BLaER1 (cell line): ENCODE results near the gene DOCK4.

Source experiments
- H3K27ac ChIP-seq: shearing (Covaris generic); formaldehyde crosslinking; 2 replicates; pipeline ENCODE4 v1.8.1; 2022
- H3K27me3 ChIP-seq: shearing (Covaris generic); formaldehyde crosslinking; 2 replicates; pipeline ENCODE4 v1.8.1; 2022
- H3K36me3 ChIP-seq: shearing (Covaris generic); formaldehyde crosslinking; 2 replicates; pipeline ENCODE4 v1.8.1; 2022
- H3K4me1 ChIP-seq: shearing (Covaris generic); formaldehyde crosslinking; 2 replicates; pipeline ENCODE4 v1.8.1; 2022
- H3K4me2 ChIP-seq: shearing (Covaris generic); formaldehyde crosslinking; 2 replicates; pipeline ENCODE4 v1.8.1; 2022
- H3K4me3 ChIP-seq: shearing (Covaris generic); formaldehyde crosslinking; 2 replicates; pipeline ENCODE4 v1.8.1; 2022
- H3K9ac ChIP-seq: shearing (Covaris generic); formaldehyde crosslinking; 2 replicates; pipeline ENCODE4 v1.8.1; 2022
- H3K9me3 ChIP-seq: shearing (Covaris generic); formaldehyde crosslinking; 2 replicates; pipeline ENCODE4 v1.8.1; 2022
- H4K20me1 ChIP-seq: shearing (Covaris generic); formaldehyde crosslinking; 2 replicates; pipeline ENCODE4 v1.8.1; 2022
- Cebpa-rat ChIP-seq: shearing (Covaris generic); IDR thresholded peaks from 2 replicates; pipeline ENCODE4 v1.8.1; 2022

The DOCK4 gene

GRCh38 chr7:112005205-112005775 lies 200.9 kb downstream of the DOCK4 start:
- TF ChIP-seq Cebpa-rat: no peak
- H3K4me2 ChIP-seq: no peak overlapping the region
- H3K4me3 ChIP-seq: no peak overlapping the region
- no peak overlapping the region for H3K27ac ChIP-seq
- H3K36me3 ChIP-seq: no peaks in the 10 kb centered on the region
- no peak overlapping the region for H3K9ac ChIP-seq
- H4K20me1 ChIP-seq: no peaks in the 10 kb centered on the region
- no peaks in the 10 kb centered on the region for H3K27me3 ChIP-seq
- H3K4me1 ChIP-seq: no peaks in the 10 kb centered on the region
- no peaks in the 10 kb centered on the region for H3K9me3 ChIP-seq

GRCh38 chr7:112001091-112001826 lies 204.9 kb downstream of the DOCK4 start:
- H3K27me3 ChIP-seq: no peaks in the 10 kb centered on the region
- no peak overlapping the region for H3K9ac ChIP-seq
- no peak overlapping the region for H3K27ac ChIP-seq
- no peaks in the 10 kb centered on the region for H3K4me1 ChIP-seq
- H4K20me1 ChIP-seq: no peaks in the 10 kb centered on the region
- H3K4me2 ChIP-seq: no peak overlapping the region
- H3K36me3 ChIP-seq: no peaks in the 10 kb centered on the region
- H3K4me3 ChIP-seq: no peak overlapping the region
- H3K9me3 ChIP-seq: no peaks in the 10 kb centered on the region
- TF ChIP-seq Cebpa-rat: no peak

- Histone ChIP-seq H4K20me1 (no peaks in the 10 kb centered on the region), H3K27me3 (no peaks in the 10 kb centered on the region), H3K27ac (no peak overlapping the region), H3K36me3 (no peaks in the 10 kb centered on the region), H3K4me1 (no peaks in the 10 kb centered on the region), H3K4me2 (no peak overlapping the region), H3K9me3 (no peaks in the 10 kb centered on the region), H3K4me3 (no peak overlapping the region), H3K9ac (no peak overlapping the region)
- no peak for TF ChIP-seq Cebpa-rat
These were observed 207.9 kb downstream of the DOCK4 start for GRCh38 chr7:111998326-111998725.

- Histone ChIP-seq H3K9me3 (no peaks in the 10 kb centered on the region), H4K20me1 (no peaks in the 10 kb centered on the region), H3K4me2 (no peak overlapping the region), H3K27me3 (no peaks in the 10 kb centered on the region), H3K36me3 (no peaks in the 10 kb centered on the region), H3K27ac (no peak overlapping the region), H3K9ac (no peak overlapping the region), H3K4me1 (no peaks in the 10 kb centered on the region), H3K4me3 (no peak overlapping the region)
- TF ChIP-seq Cebpa-rat: no peak
These were observed 208.7 kb downstream of the DOCK4 start for GRCh38 chr7:111997546-111997945.

DNA sequence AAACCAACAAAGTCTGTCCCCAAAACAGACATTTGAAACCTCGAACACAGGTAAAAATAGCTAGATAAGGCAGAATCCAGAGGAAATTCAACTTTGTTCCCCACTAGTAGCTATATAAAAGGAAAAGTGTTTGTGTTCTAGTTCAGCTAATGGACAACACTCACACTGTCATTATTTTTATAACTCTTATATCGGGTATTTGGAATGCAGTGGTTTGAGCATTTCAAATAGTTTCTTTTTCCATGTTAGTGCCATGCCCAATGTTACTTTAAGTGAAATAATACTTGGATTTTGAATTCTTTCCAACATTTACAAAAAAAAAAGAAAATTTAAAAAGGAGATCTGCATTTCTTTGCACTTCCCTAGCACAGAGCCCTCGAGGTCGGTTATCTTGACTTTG lies 213.6 kb downstream of the DOCK4 start:
- Histone ChIP-seq H3K4me2 (no peak overlapping the region), H3K9ac (no peak overlapping the region), H3K9me3 (no peaks in the 10 kb centered on the region), H3K27ac (no peak overlapping the region), H3K4me1 (peaks cover 3% of the 10 kb centered on the region; the same call in 1 of the 2 replicates), H3K4me3 (no peak overlapping the region), H3K36me3 (no peaks in the 10 kb centered on the region), H4K20me1 (no peaks in the 10 kb centered on the region), H3K27me3 (no peaks in the 10 kb centered on the region)
- no peak for TF ChIP-seq Cebpa-rat

- no peak for TF ChIP-seq Cebpa-rat
- Histone ChIP-seq H4K20me1 (no peaks in the 10 kb centered on the region), H3K9me3 (no peaks in the 10 kb centered on the region), H3K27ac (no peak overlapping the region), H3K4me3 (no peak overlapping the region), H3K4me1 (peaks cover 8% of the 10 kb centered on the region; the same call in 1 of the 2 replicates), H3K4me2 (no peak overlapping the region), H3K36me3 (no peaks in the 10 kb centered on the region), H3K27me3 (no peaks in the 10 kb centered on the region), H3K9ac (no peak overlapping the region)
These were observed 215.6 kb downstream of the DOCK4 start for GRCh38 chr7:111990643-111991042.

GRCh38 chr7:111987886-111988285 lies 218.3 kb downstream of the DOCK4 start:
- peaks cover 8% of the 10 kb centered on the region; the same call in 1 of the 2 replicates for H3K4me1 ChIP-seq
- H3K27me3 ChIP-seq: no peaks in the 10 kb centered on the region
- H3K27ac ChIP-seq: no peak overlapping the region
- no peak overlapping the region for H3K4me3 ChIP-seq
- no peak overlapping the region for H3K4me2 ChIP-seq
- TF ChIP-seq Cebpa-rat: no peak
- no peaks in the 10 kb centered on the region for H3K36me3 ChIP-seq
- H3K9ac ChIP-seq: no peak overlapping the region
- no peaks in the 10 kb centered on the region for H3K9me3 ChIP-seq
- H4K20me1 ChIP-seq: no peaks in the 10 kb centered on the region

DNA sequence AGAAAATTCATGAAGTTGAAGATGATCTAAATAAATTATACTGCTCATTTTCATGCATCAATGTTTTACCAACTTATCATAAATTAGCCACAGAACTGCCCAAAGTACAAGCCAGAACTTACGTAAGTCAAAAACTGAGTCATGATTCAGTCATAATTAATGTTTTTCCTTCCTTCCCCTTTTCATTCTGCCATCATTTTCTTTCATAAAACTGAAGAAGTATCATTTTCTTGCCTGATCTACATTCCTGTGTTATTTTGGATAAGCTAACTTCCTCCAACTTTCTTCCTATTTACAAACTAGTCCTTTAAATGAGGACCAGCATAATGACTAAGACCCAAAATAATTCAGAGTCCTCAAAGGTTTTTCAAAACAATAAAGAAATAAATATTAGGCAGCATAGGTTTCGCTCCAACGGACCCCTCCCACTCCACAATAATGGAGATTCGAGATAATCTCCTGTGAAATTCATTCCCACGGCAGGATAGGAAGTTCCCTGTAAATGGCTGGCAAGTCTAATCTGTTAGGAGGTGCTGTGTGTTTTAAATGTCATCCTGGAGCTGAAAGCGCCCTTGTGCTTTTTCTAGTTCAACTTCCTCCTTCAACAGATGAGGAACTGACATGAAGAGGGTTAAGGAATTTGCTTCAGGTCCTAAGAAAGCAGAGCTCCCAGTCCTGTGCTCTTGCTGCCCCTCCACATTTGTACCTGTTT lies 218.9 kb downstream of the DOCK4 start:
- H3K4me3 ChIP-seq: no peak overlapping the region
- H3K9me3 ChIP-seq: no peaks in the 10 kb centered on the region
- 0 out of 2 replicates have a peak overlapping the region, but pooled peaks have one; percentile 4 for H3K4me2 ChIP-seq
- TF ChIP-seq Cebpa-rat: no peak
- no peaks in the 10 kb centered on the region for H3K36me3 ChIP-seq
- no peak overlapping the region for H3K9ac ChIP-seq
- H4K20me1 ChIP-seq: no peaks in the 10 kb centered on the region
- H3K4me1 ChIP-seq: peaks cover 8% of the 10 kb centered on the region; the same call in 1 of the 2 replicates
- no peaks in the 10 kb centered on the region for H3K27me3 ChIP-seq
- no peak overlapping the region for H3K27ac ChIP-seq

DNA sequence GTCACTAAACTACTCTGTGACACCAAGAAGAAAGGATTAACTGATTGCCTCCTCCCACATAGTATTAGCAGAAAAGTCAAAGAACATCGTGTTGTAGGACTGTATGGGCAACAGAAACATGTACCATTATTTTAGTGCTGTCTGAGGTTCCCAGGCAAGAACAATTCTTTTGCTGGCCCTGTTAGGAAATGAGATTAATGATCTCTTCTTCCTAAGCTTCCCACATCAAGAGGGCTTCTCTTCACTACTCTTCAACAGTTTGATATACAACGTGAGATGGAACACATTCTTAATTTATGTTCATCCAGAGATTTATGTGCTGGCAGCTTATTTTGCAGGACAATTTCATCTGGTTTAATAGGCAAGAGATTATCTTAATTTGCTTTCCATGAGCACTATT lies 219.6 kb downstream of the DOCK4 start:
- Histone ChIP-seq H3K27me3 (no peaks in the 10 kb centered on the region), H3K9ac (no peak overlapping the region)

DNA sequence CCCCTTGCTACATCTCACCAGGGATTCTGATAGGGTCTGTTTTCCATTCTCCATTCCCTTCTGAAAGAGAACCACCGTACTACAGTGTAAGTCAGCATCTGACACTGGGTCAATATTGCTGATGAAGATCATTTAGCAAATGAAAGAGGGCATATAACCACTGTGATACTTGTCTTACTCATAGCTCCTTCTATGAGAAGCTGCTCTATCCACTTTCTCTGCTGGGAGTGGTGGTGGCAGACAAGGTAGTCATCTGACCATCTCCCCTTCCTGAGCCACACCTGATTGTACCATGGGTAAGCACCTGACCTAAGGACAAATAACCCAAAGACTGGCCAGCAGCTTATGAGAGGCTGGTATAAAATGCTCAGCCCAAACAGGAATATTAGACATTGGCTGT lies 220.4 kb downstream of the DOCK4 start:
- peaks cover 8% of the 10 kb centered on the region; the same call in 1 of the 2 replicates for H3K4me1 ChIP-seq
- H3K27me3 ChIP-seq: no peaks in the 10 kb centered on the region
- no peaks in the 10 kb centered on the region for H3K36me3 ChIP-seq
- H3K27ac ChIP-seq: no peak overlapping the region
- no peaks in the 10 kb centered on the region for H3K9me3 ChIP-seq
- H3K4me3 ChIP-seq: no peak overlapping the region
- no peak for TF ChIP-seq Cebpa-rat
- no peak overlapping the region for H3K9ac ChIP-seq
- no peak overlapping the region for H3K4me2 ChIP-seq
- H4K20me1 ChIP-seq: no peaks in the 10 kb centered on the region

More for the DNA sequence above, 219.6 kb downstream of the DOCK4 start:
- Histone ChIP-seq H3K36me3 (no peaks in the 10 kb centered on the region), H4K20me1 (no peaks in the 10 kb centered on the region), H3K27ac (no peak overlapping the region), H3K4me3 (no peak overlapping the region), H3K4me1 (peaks cover 8% of the 10 kb centered on the region; the same call in 1 of the 2 replicates), H3K9me3 (no peaks in the 10 kb centered on the region), H3K4me2 (no peak overlapping the region)
- no peak for TF ChIP-seq Cebpa-rat
